GM21737 (cell line): ENCODE results near the gene LRRC74A.

Experiments used
- ATAC-seq: cut with Tn5 transposase; IDR thresholded peaks from one replicate; pipeline ENCODE4 v1.9.1; 2021; ENCODE audit warnings: mild to moderate bottlenecking, moderate library complexity; ENCODE audit not compliant: unreplicated experiment

The LRRC74A gene

DNA sequence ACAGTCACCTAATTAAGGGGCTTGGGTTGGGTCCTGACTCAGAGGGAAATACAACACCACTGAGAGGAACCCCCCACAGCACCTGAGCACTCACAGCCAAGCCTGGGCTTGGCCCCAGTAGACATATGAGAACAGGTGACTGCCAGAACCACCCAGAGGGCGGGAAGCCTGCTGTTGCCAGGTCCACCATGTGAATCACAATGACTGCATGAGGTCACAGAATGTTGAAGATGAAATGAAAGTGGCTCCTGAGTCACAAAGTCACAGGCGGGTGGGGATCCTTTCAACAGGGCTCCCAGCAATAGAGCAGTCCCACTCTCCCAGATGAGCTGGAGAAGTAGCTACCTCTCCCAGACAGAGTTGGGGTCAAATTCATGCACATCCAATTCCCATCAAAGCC lies at the start of gene LRRC74A:
TSS of gene LRRC74A (plus strand) at position 287 of the 400 bp plus-strand sequence. CDS start 290 bp downstream, outside the sequence.
- no peak for ATAC-seq

DNA sequence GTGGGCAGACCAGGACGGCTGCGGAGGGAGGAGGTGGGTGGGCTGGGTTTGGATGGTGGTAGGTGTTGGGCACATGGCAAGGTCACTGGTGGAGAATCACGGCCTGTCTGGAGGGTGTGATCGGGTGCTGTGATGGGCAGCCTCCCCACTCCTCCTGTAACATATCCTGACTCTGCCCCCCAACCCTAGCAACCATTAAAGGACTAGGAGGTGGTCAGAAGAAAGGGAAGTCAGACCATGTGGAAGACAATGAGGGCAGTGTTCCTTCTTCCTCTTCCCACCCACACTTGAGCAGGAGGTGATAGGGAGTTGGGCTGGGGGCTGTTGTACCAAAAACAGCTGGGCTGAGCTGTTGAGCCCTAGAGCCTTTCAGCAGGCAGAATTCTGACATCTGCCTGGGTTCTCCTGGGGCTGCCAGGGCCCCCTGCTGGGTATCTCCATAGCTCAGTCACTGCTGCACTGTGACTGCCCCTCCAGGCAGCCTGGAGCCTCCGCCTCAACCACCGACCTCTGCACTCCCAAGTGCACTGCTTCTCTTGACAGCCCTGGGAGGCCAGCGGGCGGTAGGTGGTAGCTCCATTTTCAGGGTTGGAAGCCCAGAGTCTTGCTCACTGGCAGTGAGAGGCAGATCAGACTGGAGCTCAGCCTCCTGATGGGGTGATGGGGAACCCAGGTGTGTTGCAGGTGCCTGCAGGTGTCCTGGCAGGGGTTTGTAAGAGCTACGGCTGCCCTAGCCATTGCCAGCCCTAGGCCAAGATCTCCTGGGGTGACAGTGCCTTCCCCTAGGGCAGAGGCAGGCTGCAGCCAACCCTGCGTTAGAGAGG lies 49.6 kb upstream of the LRRC74A start:
- no peak for ATAC-seq

DNA sequence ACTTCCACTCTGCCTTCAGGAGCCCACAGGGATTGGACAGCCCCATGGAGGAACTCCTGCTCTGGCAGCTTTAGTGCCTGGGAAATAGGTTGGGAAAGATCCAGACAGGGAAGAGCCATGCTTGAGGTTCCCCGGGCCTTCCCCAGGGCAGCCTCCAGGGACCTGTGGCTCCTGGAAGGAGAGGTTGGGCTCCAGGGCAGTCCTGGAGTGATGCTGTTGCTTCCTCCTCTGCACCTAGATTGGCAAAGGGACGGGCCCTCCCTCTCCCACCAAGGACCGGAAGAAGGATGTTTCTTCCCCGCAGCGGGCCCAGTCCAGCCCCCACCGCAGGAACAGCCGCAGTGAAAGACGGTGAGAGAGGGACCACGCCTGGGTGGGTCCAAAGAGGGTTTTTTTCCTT lies 48.5 kb upstream of the LRRC74A start:
- no peak for ATAC-seq

DNA sequence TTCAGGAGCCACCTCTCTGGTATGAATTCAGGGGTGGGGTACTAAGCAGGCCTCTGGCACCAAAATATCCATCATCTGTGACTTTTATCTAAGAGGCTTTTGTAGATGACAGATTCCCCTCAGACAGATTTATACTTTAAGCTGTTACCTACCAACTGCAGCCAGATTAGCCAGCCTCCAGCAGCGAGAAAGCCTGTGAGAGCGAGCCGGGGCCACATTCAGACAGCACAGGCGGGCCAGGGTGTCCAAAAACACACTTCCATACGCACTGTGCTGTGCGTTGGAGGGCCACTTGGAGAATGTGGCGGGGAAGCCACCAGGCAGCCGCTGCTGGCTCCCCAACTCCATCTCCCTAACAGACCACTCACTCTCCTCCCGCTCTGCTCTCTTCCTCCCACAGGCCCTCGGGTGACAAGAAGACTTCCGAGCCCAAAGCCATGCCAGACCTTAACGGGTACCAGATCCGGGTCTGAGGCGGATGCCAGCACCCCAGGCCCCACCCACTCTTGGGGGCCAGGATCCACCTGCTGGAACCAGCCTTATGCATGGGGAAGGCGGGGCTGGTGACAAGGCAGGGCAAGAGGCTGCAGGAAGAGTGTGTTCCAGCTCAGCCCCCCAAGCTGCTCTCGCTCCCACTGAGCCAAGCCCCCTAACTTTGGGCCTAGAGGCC lies 47.5 kb upstream of the LRRC74A start:
- ATAC-seq, result no peak

DNA sequence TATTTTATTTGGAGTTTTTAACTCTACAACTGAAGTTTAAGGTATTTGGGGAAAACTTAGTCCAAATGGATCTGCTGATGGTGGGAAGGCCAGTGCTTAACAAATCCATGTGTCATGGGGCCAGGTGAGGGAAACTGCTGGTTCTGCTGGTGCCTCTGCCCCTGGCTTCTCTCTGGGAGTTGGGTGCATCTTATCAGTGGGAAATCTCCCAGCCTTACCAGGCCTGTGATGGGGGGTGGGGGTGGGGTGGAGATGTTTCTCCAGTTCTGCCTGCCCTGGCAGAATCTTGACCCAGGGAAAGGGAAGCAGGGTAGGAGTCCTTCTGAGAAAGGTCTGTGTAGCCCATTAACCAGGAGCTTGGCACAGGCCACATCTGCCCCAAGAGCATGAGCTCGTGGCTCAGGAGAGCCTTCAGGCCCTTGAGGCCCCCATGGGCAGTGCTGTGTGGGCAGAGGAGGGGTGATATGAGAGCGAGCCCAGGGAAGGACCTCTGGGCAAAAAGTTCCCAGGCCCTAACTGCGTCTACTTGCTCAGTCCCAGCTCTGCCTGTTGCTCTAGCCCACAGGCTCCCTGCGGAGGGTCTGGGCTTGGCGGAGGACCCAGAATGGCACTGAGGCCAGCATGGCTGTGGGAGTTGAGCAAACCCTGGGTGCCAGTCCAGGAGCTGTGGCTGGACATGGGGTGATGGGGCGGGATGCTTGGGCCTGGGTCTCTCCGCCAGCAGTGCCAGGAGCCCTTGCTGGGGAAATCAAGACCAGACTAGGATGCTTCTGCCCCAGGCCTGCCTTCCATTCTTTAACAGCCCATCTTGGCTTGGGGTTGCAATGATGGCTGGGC lies 46.8 kb upstream of the LRRC74A start:
- no peak for ATAC-seq

DNA sequence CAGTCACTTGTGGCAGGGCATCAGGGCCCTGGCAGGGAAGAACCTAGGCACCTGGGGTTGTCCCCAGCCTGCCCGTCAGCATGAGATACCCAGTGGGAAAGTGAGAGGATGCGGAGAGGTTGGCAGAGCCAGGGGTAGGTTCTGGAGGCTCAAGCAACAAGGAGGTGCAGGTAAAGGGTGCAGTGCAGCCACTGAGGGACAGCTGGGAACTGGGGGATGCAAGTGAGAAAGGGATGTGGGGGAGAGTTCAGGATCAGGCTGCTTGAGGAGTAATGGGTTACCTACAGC lies 46.2 kb upstream of the LRRC74A start:
- ATAC-seq, result no peak

DNA sequence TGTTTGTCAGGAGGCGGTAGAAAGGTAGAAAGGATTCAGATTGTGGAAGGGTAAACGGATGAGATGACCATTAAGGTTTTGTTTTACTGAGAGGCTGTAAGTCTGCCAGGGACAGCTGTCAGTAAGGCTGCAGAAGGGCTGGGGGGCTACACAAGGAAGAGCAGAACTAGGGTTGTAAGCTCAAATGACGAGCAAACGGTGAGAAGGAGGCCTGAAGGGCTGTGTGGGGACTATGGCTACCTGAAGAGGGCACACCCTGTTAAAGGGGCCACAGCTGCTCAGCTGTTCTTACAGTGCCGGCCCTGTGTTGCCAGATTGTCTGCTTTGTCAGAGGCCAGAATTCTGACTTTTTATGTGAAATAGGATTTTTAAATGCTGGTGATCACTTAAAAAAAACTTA lies 45.8 kb upstream of the LRRC74A start:
- no peak for ATAC-seq

DNA sequence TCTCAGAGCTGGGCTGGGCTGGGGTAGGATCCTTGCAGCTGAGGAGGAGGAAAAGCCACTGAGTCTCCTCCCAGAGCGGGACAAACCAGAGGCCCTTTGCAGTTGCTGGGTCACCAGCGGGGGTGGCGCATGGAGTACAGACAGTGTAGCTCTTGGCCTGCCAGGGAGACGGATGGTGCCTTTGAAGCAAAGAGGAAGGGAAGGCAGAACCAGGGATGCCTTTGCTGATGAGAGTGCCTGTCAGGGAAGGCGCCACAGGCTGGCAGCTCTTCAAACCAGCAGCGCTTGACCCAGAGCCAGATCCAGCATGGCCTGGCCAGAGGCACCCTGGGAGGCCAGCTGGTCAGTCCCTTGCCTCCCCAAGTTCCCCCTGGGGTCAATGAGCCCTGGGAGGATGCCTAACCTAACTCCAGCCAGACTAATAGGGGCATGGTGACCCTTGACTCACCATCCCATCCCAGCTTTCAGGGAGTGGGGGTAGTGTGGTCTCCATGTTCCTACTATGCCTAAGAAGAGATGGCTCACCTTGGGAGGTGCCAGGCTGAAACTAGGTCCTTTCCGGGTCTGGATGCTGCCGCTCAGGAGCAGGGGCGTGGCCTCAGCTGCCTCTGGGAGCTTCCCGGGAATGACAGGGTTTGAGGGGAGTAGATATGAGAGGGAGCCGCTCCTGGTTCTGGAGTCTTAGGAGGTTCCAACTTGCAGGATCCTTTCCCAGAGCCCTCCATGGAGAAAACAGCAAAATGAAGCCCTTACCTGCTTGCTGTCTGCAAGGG lies 45.1 kb upstream of the LRRC74A start:
- no peak for ATAC-seq

DNA sequence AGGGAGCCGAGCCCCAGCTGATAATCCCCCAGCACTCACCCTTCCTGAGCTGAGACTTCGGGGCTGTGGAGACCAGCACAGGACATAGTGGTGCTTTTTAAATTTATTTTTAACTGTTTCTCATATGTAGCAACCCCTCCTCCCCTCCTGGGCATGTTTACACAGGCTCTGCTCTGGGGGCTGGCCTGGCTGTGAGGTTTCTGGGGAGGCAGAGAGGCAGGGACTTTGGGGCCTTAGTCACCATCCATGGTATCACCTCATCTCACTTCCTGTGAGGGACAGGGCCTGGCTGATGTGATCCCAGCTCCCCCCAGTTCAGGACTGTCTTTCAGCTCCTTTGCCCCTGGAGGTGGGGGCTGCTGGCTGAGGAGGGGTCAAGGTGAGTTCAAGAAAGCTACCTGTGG lies 44.6 kb upstream of the LRRC74A start:
- no peak for ATAC-seq

DNA sequence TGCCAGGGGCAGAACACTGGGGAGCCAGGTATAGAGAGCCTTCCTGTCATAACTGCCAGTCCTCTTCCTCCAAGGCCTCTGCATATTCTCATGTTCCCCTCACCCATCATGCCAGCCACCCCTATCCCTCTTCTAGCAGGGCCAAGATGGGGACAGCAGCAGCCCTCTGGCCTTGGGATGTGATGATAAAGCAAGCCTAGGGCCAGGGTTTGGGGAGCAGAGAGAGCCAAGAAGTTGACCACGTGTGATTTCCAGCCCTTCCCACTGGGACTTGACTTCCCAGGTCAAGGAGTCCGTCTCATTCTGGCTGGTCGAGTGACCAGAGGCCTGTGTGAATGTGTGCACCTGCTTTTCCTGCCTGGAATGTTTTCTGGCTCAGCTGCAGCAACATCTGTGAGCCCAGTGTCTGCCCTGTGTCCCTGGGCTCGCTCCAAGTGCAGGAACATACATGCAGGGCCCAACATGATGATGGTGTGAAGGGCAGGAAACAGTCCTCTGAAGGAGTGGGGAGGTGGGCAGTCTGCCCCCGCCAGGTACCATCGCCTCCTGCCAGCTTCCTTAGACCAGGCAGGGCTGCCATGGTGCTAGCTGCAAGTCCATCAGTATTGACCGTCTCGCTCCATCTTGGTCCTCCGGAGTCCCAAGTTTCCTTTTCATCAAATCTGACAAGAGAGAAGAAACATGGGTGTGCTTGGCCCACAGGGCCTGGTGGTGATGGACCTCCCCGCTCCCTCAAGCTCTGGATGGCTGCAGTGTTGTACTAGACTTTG lies 43.9 kb upstream of the LRRC74A start:
- ATAC-seq, result no peak

DNA sequence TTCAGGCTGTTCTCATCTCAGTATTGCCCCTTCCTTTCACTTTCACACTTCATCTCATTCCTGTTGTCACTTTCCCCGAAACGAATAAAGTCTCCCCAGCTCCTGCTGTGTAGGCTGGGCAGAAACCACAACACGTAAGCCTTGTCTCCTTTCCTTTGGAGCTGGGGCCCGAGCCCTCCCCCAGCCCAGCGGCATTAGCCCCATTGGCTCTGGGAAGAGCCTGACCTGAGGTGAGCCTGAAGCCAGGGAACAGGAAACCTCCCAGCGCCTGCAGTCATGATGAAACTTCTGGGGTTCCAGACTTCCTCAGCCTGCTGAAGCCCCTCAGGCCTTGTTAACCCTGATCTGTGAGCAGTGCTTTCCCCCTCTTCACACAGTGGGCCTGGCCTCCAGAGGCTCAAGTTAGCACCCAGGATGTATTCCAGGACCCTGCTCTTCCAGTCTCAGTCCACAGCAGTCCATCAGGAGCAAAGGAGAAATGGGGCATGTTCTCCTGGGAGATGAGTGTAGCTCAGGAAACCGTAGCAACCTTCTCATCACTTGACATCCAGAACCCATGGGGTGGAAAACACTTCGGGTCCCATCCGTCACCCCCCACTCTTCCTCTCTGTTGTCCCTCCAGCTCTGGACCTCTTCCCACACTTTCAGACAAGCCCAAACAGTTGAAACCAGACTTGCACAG lies 43.2 kb upstream of the LRRC74A start:
- ATAC-seq, result no peak

DNA sequence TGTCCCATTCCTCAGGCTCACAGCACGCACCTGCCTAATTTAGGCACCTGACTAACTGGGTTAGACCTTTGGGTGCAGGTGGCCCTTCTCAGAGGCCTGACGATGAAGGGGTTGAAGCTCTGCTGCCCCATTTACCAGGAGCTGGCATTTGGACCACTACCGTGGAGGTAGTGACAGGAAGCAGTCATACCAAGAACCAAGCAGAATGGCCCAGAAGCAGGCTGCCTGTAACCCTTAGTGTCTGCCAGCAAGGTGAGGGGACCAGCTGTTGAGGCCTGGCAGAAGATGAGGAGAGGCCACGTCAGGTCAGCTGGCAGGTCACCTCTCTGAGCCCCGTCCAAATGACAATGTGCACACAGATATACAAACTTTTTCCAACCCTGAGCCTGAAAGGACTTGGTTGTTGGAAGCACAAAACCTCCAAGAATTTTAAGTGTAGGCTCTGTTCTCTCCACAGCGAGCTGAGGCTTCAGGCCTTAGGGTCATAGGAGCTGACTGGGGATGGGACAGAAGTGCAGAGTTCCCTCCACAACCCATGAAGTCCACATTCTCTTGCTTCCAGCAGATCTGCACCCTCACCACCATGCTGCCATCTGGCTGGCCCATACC lies 41.8 kb upstream of the LRRC74A start:
- no peak for ATAC-seq

DNA sequence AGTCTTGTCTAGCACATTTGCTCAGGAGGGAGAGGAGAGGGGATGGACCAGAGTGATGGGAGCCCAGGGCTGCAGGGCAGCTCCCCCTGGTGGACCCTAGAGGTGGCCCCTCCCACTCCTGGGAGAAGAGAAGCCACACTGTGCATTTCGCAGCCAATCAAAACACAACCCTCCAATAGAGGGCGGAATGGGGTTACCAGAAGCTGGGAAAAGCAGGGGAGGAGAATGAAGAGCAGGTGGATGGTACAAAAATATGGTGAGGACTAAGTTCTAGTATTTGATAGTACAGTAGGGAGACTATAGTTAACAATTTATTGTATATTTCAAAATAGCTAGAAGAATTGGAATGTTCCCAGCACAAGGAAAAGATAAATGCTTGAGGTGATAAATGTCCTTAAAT lies 41.3 kb upstream of the LRRC74A start:
- ATAC-seq, result peak; percentile 66

DNA sequence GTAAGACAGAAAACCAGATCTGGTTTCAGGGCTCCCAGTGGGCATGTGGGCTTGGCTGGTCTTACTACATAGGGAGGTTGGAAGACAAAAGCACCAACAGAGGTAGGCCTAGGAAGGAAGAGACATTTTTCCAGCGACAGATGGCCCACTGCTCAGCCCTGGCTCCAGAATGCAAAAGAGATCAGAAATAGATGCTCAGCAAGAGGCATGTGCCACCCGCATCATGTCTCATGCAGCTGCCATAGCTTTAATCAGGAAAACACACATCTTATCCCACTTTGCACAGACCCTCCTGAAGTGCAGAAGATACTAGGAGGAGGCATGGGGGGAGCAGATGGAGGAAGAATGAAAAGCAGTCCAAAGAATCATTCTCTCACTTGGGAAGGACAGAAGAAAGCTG lies 39.6 kb upstream of the LRRC74A start:
- no peak for ATAC-seq

DNA sequence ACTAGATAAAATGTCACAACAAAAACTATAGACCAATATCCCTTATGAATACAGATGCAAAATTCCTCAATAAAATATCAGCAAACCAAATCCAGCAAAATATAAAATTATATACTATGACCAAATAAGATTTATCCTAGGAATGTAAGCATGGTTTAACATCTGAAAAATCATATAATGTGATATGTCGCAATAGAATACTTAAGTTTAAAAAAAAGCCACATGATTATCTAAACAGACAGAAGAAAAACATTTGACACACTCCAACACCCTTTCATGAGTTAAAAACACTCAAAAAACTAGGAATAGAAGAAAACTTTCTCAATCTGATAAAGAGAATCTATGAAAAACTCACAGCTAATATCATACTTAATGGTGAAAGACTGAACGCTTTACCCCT lies 33.8 kb upstream of the LRRC74A start:
- no peak for ATAC-seq

DNA sequence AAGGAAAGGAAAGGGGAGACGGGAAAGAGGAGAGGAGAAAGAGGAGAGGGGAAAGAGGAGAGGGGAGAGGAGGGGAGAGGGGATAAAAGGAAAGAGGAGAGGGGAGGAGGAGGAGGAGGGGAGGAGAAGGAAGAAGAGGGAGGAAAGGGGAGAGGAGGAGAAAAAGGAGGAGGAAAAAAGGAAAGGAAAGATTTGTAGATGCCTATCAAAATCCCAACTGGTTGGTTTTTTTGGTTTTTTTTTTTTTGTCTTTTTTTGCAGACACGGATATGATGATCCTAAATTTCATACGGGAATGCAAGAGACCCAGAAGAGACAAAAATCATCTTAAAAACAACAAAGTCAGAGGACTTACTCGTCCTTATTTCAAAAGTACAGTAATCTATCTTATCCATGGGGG lies 32.9 kb upstream of the LRRC74A start:
- ATAC-seq, result no peak

DNA sequence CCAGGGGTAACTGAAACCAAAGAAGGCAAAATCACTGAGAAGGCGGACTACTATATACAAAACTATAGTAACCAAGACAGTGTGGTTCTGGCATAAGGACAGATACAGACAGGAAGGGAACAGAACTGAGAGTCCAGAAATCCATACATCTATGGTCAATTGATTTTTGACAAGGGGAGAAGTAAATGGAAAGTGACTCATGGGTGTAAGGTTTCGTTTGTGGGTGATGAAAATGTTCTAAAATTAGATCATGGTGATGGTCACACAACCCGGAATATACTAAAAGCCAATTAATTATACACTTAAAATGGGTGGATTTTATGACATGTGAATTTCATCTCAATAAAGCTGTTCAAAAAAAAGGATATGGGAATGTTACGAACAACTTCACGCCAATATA lies 32.3 kb upstream of the LRRC74A start:
- ATAC-seq, result no peak

DNA sequence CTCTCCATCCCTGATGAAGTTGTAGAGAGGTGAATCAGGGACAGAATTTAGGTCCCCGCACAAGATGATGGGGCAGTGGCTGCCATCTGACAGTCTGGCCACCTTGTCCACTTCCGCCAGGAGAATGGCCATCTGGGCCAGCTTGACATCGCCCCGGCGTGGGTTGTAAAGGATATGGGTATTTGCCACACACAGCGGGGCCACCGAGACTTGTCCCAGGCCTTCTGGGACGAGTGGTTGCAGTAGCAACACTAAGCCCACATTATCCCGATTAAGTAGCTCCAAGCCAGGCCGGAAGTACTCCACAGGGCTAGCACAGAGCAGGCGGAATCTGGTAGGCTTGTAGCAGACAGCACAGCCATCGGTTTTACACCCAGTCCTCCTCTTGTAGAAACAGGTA lies 19.8 kb upstream of the LRRC74A start:
- ATAC-seq, result no peak

DNA sequence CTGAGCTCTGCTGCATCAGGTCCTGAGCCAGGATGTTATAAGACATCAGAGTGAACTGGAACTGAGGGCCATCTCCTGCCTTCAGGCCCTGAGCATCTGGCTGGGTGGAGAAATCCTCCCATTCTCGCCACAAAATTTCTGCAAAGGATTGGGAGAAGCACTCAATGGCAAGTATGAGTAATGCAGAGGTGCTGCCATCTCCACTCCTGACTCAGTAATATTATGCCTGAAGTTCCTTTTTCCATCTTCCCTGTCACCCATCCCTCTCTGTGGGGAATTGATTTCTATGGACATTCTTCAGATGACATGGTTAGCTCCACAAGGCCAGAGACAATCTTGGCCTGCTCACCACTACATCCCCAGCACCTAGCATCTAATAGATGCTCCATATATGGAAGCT lies 18.2 kb upstream of the LRRC74A start:
- no peak for ATAC-seq
